ENCODE results near the gene KIF2A. TPM values are rescaled to one million over a fixed set of nuclear protein-coding genes. Genes with fewer than 3 reads are reported as not detected.

The KIF2A gene
- total RNA-seq, 1 experiment from 2014 or later = 86.1 TPM

DNA sequence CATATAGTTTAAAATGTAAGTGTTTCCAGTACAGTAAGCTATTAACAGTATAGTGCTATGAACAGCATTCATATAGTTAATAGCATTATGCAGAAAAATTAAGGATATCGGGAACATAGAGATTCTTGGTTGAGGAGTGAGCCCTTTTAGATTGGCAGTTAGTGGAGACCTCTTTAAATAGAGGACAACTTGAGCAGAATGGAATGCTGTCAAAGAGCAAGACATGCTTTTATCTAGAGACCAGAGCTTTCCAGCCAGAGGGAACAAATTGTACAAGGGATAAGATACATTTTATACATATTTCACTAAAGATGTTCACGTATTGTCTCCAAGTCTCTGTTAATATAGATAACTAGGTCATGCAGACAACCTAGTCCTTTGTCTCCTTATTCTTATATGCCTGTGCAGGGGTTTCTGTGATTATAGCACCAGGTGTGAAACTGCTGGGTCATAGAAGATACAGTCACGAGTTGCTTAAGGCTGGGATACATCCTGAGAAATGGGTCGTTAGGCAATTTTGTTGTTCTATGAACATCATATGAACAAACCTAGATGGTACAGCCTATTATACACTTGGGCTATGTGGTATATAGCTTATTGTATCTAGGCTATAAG, 112.6 kb downstream of the KIF2A start:
- H3T11ph ChIP-seq (ENCODE audit: low read length) = no peak overlapping the region
- no peak overlapping the region for H3K56ac ChIP-seq (ENCODE audit: insufficient read length, low read depth, low read length)
- H3K79me1 ChIP-seq (ENCODE audit: insufficient read depth, low read depth, low read length, poor library complexity, severe bottlenecking) = peaks cover 2% of the 10 kb centered on the region
- Mint-ChIP-seq H3K9me3 (no peaks in the 10 kb centered on the region), H3K27ac (no peak overlapping the region), H3K4me3 (no peak overlapping the region), H3K36me3 (ENCODE audit: insufficient read depth in 1 of 3, low read depth in 3 of 3) (peaks cover 4 to 7% (median 5%) of the 10 kb centered on the region in 3 experiments; a peak in 6 of 7 replicates), H3K27me3 (ENCODE audit: low read depth) (no peaks in the 10 kb centered on the region), H3K4me1 (peaks cover 5 to 6% of the 10 kb centered on the region in 2 experiments)
- no peak overlapping the region for H3K23ac ChIP-seq (ENCODE audit: insufficient read length, low read depth, low read length)
- no peaks in the 10 kb centered on the region for H3K23me2 ChIP-seq (ENCODE audit: insufficient read length, low read depth, low read length, poor library complexity, severe bottlenecking)
- H3K4ac ChIP-seq (ENCODE audit: low read depth, low read length) = no peak overlapping the region
- no peak overlapping the region for H2BK15ac ChIP-seq (ENCODE audit: low read depth, low read length)
- WGBS (ENCODE audit: extremely low coverage, insufficient read length, low lambda C conversion rate) = no CpG with 5 or more reads among the region's 4 CpGs
- DNase-seq = no peak
- H2AFZ ChIP-seq (ENCODE audit: low read length) = no peak overlapping the region
- no peak overlapping the region for H3K14ac ChIP-seq (ENCODE audit: insufficient read depth, low read length)
- no peak overlapping the region for H2BK20ac ChIP-seq (ENCODE audit: low read depth, low read length, poor library complexity, severe bottlenecking)
- H2BK12ac ChIP-seq (ENCODE audit: insufficient read length, low read depth, low read length) = no peak overlapping the region
- no peak for TF ChIP-seq CTCF (conservative IDR thresholded peaks at IDR 0.05)
- no peaks in the 10 kb centered on the region for H3K4me1 ChIP-seq (ENCODE audit: insufficient read depth, low read length)
- H4K5ac ChIP-seq (ENCODE audit: insufficient read length, low read depth, low read length) = no peak overlapping the region
- no peak overlapping the region for H3K18ac ChIP-seq (ENCODE audit: insufficient read length, low read depth, low read length)
- H3K9ac ChIP-seq (ENCODE audit: extremely low read depth, insufficient read length, low read length) = no peak overlapping the region
- no peak overlapping the region for H3K27ac ChIP-seq (ENCODE audit: insufficient read length, low read depth, low read length)
- H3K79me2 ChIP-seq (ENCODE audit: insufficient read depth, low read length) = peaks cover 20% of the 10 kb centered on the region
- no peak overlapping the region for H2BK120ac ChIP-seq (ENCODE audit: low read depth, low read length, poor library complexity, severe bottlenecking)
- no peak overlapping the region for H2AK5ac ChIP-seq (ENCODE audit: insufficient read length, low read length)
- no peaks in the 10 kb centered on the region for H3K9me3 ChIP-seq (ENCODE audit: control insufficient read depth, low read depth, low read length)
- H2BK5ac ChIP-seq (ENCODE audit: insufficient read length, low read length) = no peak overlapping the region
- no peaks in the 10 kb centered on the region for H3K27me3 ChIP-seq (ENCODE audit: insufficient read depth, low read length)
- no peak overlapping the region for H4K91ac ChIP-seq (ENCODE audit: insufficient read length, low read depth, low read length)
- H4K8ac ChIP-seq (replicated peaks; ENCODE audit: insufficient read length, low read depth, low read length) = no peak overlapping the region
- no peaks in the 10 kb centered on the region for H4K20me1 ChIP-seq (ENCODE audit: control insufficient read depth, insufficient read depth, insufficient read length)
- H3K4me2 ChIP-seq (ENCODE audit: insufficient read depth, insufficient read length, low read length) = no peak overlapping the region

All from H9 (cell line).